GM21576 (cell line): ENCODE data around the gene OSBPL5.

Source experiments
- ATAC-seq: cut with Tn5 transposase; IDR thresholded peaks from one replicate; pipeline ENCODE4 v1.9.1; 2021; ENCODE audit warnings: mild to moderate bottlenecking, moderate library complexity; ENCODE audit not compliant: unreplicated experiment

Gene OSBPL5

GRCh38 chr11:3135481-3136440 lies 29.3 kb downstream of the OSBPL5 start:
- no peak for ATAC-seq

- ATAC-seq = no peak
Measured at GRCh38 chr11:3134651-3135480, 30.2 kb downstream of the OSBPL5 start.

- ATAC-seq = no peak
Measured at GRCh38 chr11:3134218-3134621, 30.9 kb downstream of the OSBPL5 start.

- ATAC-seq = no peak
Measured at GRCh38 chr11:3133261-3134217, 31.6 kb downstream of the OSBPL5 start.

GRCh38 chr11:3132831-3133260 lies 32.3 kb downstream of the OSBPL5 start:
- ATAC-seq = no peak

GRCh38 chr11:3132271-3132781 lies 32.8 kb downstream of the OSBPL5 start:
- no peak for ATAC-seq

- no peak for ATAC-seq
Measured at GRCh38 chr11:3131330-3131941, 33.7 kb downstream of the OSBPL5 start.

- no peak for ATAC-seq
Measured at GRCh38 chr11:3130269-3131071, 34.6 kb downstream of the OSBPL5 start.

GRCh38 chr11:3129591-3130268 lies 35.4 kb downstream of the OSBPL5 start:
- no peak for ATAC-seq

GRCh38 chr11:3129181-3129590 lies 35.9 kb downstream of the OSBPL5 start:
- no peak for ATAC-seq

- no peak for ATAC-seq
Measured at GRCh38 chr11:3128356-3129180, 36.5 kb downstream of the OSBPL5 start.

- ATAC-seq = no peak
Measured at GRCh38 chr11:3127706-3128355, 37.3 kb downstream of the OSBPL5 start.

- no peak for ATAC-seq
Measured at GRCh38 chr11:3126901-3127691, 38.0 kb downstream of the OSBPL5 start.

GRCh38 chr11:3126207-3126865 lies 38.8 kb downstream of the OSBPL5 start:
- ATAC-seq = no peak

- ATAC-seq = no peak
Measured at GRCh38 chr11:3124821-3125220, 40.3 kb downstream of the OSBPL5 start.
